Mononuclear cell (primary cell): ENCODE measurements around the gene KMT2B. TPM values are rescaled to one million over a fixed set of nuclear protein-coding genes. Genes with fewer than 3 reads are reported as not detected.
"Not testable (repeated sequence)": the region's sequence is repeated elsewhere in the genome, so short reads cannot be mapped to it uniquely, and the experiment has no call there.

Experiments
- H3K27me3 ChIP-seq: 2 replicates; pipeline ENCODE4 v1.6.0; 2011; ENCODE audit warnings: low read length, control low read depth; ENCODE audit not compliant: insufficient read depth
- H3K4me1 ChIP-seq: 2 replicates; pipeline ENCODE4 v1.5.1; 2011; ENCODE audit warnings: mild to moderate bottlenecking, low read length, control low read depth; ENCODE audit not compliant: insufficient read depth
- H3K4me3 ChIP-seq: 2 replicates; pipeline ENCODE4 v1.5.1; 2011; ENCODE audit warnings: mild to moderate bottlenecking, low read length, moderate library complexity
- H3K9me3 ChIP-seq: 2 replicates; pipeline ENCODE4 v1.5.1; 2011; ENCODE audit warnings: low read depth, mild to moderate bottlenecking, control low read depth, low read length
- total RNA-seq: library from RNA; depleted of rRNA; stranded (reverse); fragments of >200 nt; gene quantifications from one replicate; pipeline ENCODE4 v1.2.3, GENCODE V29; 2012

The KMT2B gene, protein sequence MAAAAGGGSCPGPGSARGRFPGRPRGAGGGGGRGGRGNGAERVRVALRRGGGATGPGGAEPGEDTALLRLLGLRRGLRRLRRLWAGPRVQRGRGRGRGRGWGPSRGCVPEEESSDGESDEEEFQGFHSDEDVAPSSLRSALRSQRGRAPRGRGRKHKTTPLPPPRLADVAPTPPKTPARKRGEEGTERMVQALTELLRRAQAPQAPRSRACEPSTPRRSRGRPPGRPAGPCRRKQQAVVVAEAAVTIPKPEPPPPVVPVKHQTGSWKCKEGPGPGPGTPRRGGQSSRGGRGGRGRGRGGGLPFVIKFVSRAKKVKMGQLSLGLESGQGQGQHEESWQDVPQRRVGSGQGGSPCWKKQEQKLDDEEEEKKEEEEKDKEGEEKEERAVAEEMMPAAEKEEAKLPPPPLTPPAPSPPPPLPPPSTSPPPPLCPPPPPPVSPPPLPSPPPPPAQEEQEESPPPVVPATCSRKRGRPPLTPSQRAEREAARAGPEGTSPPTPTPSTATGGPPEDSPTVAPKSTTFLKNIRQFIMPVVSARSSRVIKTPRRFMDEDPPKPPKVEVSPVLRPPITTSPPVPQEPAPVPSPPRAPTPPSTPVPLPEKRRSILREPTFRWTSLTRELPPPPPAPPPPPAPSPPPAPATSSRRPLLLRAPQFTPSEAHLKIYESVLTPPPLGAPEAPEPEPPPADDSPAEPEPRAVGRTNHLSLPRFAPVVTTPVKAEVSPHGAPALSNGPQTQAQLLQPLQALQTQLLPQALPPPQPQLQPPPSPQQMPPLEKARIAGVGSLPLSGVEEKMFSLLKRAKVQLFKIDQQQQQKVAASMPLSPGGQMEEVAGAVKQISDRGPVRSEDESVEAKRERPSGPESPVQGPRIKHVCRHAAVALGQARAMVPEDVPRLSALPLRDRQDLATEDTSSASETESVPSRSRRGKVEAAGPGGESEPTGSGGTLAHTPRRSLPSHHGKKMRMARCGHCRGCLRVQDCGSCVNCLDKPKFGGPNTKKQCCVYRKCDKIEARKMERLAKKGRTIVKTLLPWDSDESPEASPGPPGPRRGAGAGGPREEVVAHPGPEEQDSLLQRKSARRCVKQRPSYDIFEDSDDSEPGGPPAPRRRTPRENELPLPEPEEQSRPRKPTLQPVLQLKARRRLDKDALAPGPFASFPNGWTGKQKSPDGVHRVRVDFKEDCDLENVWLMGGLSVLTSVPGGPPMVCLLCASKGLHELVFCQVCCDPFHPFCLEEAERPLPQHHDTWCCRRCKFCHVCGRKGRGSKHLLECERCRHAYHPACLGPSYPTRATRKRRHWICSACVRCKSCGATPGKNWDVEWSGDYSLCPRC (N-terminal part only)
- 10.8 TPM for total RNA-seq

DNA sequence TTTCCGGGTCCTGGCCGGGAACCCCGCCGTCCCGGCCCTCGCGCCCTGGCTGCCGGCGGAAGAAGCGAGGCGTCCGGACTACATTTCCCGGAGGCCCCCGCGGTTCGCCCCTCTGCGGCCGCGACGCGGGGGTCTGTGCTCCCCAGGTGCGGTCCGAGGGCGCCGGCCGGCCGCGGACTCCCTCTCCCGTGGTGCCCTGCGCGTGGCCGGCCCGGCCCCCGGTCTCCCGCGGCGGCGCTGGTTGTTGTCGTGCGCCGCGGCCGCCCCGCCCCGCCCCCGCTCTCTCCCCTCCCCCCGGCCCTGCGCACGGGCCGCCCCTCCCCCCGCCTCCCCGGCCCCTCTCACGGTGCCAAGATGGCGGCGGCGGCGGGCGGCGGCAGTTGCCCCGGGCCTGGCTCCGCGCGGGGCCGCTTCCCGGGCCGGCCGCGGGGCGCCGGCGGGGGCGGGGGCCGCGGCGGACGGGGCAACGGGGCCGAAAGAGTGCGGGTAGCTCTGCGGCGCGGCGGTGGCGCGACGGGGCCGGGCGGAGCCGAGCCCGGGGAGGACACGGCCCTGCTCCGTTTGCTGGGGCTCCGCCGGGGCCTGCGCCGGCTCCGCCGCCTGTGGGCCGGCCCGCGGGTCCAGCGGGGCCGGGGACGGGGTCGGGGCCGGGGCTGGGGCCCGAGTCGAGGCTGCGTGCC is at the start of gene KMT2B:
TSS of gene KMT2B (plus strand) at position 339 of the 680 bp plus-strand sequence. CDS start at position 355, 16 bp downstream.
- Histone ChIP-seq H3K9me3 (no peaks in the 10 kb centered on the region), H3K27me3 (no peaks in the 10 kb centered on the region), H3K4me3 (peak within 1 kb of the TSS; percentile 63), H3K4me1 (peaks cover 53% of the 10 kb centered on the region)

DNA sequence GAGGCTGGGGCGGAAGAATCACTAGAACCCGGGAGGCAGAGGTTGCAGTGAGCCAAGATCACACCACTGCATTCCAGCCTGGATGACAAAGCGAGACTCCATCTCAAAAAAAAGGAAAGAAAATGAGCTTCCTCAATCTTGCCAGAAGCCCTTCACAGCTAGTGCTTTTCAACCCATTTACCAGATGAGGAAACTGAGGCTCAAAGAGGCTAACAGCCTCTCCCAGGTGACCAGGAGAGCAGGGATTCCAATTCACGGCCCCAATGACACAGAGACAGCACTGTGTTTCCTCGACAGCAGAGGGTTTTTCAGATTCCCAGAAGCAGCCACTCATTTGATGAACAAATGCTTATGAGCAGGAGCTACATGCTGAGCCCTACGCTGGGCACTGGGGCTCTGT is 48.2 kb upstream of the KMT2B start:
- H3K4me1 ChIP-seq: peaks cover 7% of the 10 kb centered on the region
- H3K27me3 ChIP-seq: peaks cover 14% of the 10 kb centered on the region
- no peak overlapping the region for H3K4me3 ChIP-seq
- no peaks in the 10 kb centered on the region for H3K9me3 ChIP-seq

DNA sequence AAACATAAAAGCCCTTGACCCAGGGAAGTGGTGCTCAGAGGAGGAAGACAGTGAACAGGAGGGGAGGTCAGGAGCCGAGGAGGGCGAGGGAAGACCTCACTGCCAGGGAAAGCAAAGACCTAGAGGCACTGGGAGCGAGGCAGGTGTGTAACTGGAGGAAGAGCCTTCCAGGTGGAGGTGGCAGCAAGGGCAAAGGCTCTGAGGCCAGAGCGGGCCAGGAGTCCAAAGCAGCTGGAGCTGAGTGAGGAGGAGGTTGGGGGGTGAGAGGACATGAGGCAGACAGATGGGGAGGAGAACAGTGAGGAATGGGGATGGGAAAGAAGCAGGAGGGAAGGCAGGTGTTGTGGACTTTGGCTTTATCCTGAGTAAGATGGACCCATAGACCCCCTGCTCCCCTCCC is 47.8 kb upstream of the KMT2B start:
- Histone ChIP-seq H3K9me3 (no peaks in the 10 kb centered on the region), H3K4me1 (peaks cover 7% of the 10 kb centered on the region)

DNA sequence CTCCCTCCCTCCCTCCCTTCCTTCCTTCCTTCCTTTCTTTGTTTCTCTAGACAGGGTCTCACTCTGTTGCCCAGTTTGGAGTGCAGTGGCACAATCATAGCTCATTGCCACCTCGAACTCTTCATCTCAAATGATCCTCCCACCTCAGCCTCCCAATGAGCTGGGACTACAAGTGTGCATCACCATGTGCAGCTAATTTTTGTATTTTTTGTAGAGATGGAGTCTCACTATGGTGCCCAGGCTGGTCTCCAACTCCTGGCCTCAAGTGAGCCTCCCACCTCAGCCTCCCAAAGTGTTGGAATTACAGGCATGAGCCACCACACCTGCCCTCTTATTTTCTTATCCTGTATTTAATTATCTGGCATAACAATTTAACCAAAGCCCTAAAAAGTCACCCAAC is 47.1 kb upstream of the KMT2B start:
- Histone ChIP-seq H3K4me1 (peaks cover 7% of the 10 kb centered on the region), H3K4me3 (no peak overlapping the region), H3K27me3 (peaks cover 14% of the 10 kb centered on the region), H3K9me3 (no peaks in the 10 kb centered on the region)

More for the DNA sequence above, 47.8 kb upstream of the KMT2B start:
- Histone ChIP-seq H3K27me3 (peaks cover 14% of the 10 kb centered on the region), H3K4me3 (no peak overlapping the region)

DNA sequence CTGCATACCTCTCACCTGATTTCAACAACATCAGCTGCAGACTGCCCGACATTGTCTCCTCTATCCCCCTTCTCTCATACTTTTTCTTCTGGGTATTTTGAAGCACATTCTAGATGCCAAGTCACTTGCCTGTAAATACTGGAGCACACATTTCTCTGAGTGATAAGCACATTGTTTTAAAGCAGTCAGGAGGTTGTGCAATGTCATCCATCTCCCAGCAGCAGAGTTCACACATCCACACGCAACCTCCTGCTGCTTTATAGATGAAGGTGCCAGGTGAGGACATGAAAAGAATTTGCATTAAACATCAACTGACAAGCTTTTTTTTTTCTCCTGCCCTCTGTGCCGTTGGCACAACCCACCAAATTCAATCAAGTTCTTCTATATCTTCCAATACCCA is 46.0 kb upstream of the KMT2B start:
- H3K4me3 ChIP-seq: no peak overlapping the region
- H3K27me3 ChIP-seq: peaks cover 14% of the 10 kb centered on the region
- H3K9me3 ChIP-seq: no peaks in the 10 kb centered on the region
- peaks cover 7% of the 10 kb centered on the region for H3K4me1 ChIP-seq

DNA sequence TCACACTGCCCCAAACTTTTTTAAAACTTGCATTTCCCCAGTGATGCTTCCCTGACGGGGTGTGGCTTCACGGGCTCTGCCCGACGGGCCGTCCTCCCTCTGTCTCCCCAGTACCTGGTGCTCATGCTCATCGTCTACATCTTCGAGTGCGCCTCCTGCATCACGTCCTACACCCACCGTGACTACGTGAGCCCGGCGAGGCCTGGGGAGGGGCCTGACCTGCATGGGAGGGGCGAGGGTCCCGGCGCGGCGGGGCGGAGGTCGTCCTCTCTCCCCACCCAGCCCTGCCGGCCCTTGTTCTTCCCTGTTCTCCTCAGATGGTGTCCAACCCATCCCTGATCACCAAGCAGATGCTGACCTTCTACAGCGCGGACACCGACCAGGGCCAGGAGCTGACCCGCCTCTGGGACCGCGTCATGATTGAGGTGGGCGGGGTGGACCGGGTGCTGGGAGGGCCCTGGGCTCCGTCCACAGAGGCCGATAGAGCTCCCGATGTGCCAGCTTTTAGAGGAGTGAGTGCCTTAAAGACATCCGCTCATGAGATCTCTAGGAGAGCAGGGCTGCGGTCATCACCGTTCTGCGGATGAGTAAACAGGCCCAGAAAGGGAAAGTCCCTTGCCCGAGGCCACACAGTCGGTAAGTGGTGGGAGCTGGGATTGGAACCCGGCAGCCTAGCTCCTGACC is 44.5 kb upstream of the KMT2B start:
- no peaks in the 10 kb centered on the region for H3K9me3 ChIP-seq
- H3K27me3 ChIP-seq: peaks cover 14% of the 10 kb centered on the region
- peak overlapping the region; percentile 13 for H3K4me3 ChIP-seq
- peaks cover 7% of the 10 kb centered on the region for H3K4me1 ChIP-seq

DNA sequence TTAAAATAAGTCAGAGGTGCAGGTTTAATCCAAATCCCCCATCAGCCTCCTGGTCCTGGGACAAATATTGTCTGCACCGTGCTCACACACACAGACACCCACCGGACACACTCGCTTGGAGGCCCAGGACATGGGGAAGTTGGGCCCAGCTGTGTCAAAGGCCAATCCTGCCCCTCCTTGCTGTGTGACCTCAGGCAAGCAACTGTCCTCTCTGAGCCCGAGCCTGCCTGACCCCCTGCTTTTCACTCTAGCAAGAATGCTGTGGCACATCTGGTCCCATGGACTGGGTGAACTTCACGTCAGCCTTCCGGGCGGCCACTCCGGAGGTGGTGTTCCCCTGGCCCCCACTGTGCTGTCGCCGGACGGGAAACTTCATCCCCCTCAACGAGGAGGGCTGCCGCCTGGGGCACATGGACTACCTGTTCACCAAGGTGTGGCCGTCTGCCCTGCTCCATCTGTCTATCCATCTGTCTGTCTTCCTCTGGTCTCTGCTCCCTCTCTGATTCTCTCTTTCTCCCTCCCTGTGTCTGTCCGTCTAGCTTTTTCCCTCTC is 42.1 kb upstream of the KMT2B start:
- Histone ChIP-seq H3K4me3 (no peak overlapping the region), H3K9me3 (no peaks in the 10 kb centered on the region), H3K27me3 (peaks cover 14% of the 10 kb centered on the region), H3K4me1 (peaks cover 7% of the 10 kb centered on the region)

DNA sequence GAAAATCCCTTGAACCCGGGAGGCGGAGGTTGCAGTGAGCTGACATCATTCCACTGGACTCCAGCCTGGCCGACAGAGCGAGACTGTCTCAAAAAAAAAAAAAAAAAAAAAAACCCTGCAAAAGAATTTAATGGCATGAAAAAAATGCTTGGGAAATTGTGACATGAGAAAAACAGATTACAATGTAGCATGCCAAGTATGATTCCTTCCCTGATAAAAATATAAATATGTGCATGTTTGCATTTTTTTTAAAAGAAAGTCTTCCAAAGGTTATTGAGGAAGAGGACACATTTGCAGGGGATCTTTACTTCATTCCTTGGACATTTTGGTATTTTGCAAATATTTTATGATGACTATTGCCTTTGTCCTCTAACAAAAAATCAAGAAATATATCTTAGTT is 28.0 kb upstream of the KMT2B start:
- Histone ChIP-seq H3K27me3 (no peaks in the 10 kb centered on the region), H3K4me1 (no peaks in the 10 kb centered on the region), H3K9me3 (no peaks in the 10 kb centered on the region), H3K4me3 (no peak overlapping the region)

DNA sequence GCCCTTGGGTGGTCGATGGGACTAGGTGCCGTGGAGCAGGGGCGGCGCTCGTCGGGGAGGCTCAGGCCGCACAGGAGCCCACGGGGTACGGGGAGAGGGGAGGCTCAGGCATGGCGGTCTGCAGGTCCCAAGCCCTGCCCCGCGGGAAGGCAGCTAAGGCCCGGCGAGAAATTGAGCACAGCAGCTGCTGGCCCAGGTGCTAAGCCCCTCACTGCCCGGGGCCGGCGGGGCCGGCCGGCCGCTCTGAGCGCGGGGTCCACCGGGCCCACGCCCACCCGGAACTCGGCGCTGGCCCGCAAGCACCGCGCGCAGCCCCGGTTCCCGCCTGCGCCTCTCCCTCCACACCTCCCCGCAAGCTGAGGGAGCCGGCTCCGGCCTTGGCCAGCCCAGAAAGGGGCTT is 26.7 kb upstream of the KMT2B start:
- not testable (repeated sequence) for H3K4me3 ChIP-seq, H3K4me1 ChIP-seq, H3K27me3 ChIP-seq, H3K9me3 ChIP-seq

DNA sequence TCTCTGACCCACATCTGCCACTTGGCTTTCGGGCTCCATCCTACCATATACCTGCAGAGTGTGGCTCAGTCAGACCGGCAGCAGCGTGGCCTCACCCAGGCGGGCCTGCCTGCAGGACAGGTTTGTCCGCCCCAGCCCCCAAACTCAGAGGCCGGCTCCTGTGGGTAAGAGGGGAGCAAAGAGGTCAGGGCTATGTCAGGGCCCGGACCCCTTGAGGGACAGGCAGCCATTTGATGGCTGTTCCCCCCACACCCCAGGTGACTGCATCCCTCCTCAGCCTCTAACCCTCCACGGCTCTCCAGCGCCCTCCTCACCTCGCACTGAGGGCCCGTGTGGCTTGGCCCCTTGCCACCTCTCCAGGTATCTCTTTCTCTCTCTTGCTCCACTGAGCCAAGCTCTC is 25.8 kb upstream of the KMT2B start:
- Histone ChIP-seq H3K27me3 (no peaks in the 10 kb centered on the region), H3K4me1 (no peaks in the 10 kb centered on the region), H3K4me3 (no peak overlapping the region), H3K9me3 (no peaks in the 10 kb centered on the region)

DNA sequence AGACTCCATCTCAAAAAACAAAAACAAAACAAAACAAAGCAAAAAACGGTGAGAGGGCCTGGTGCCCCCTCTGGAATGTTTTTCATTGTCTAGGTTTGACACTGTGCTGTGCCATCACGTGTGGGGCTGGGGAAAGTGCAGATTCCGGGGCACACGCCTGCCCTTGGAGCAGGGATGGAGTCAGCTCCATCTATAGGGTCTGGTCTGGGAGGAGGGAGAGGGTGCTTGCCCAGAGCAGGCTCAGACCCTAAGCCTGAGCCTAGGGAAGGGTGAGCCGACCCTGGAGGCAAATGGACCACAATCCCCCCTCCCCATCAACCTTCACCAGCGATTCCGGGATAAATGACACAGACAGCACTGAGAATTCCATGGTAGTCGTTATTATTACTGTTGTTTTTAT is 24.4 kb upstream of the KMT2B start:
- H3K9me3 ChIP-seq: no peaks in the 10 kb centered on the region
- no peak overlapping the region for H3K4me3 ChIP-seq
- H3K27me3 ChIP-seq: no peaks in the 10 kb centered on the region
- H3K4me1 ChIP-seq: no peaks in the 10 kb centered on the region

DNA sequence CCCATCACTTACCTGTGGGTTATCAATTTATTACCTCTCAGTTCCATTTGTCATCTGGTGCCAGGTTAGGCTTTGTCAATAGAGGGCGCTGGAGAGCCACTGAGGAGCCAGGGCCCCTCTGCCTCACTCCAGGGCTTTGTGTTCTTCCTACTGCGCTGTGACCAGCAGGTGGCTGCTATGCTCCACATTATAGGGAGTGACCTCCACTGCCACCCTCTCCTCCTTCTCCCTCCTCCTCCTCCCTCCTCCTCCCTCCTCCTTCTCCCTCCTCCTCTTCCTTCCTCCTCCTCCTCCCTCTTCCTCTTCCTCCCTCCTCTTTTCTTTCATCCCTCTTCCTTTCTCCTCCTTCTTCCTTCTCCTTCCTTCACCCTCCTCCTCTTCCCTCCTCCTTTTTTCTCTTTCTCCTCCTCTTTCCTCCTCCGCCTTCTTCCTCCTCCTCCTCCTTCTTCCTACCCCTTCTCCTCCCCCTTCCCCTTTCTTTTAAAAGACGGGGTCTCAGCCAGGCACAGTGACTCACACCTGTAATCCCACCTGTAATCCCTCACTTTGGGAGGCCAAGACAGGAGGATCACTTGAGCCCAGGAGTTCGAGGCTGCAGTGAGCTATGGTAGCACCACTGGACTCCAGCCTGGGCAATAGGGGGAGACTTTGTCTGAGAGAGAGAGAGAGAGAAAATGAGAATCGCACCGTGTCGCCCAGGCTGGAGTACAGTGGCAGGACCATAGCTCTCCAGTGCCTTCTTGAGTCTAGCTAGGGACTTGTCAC is 23.8 kb upstream of the KMT2B start:
- H3K27me3 ChIP-seq: no peaks in the 10 kb centered on the region
- H3K4me1 ChIP-seq: no peaks in the 10 kb centered on the region
- no peaks in the 10 kb centered on the region for H3K9me3 ChIP-seq
- H3K4me3 ChIP-seq: no peak overlapping the region

DNA sequence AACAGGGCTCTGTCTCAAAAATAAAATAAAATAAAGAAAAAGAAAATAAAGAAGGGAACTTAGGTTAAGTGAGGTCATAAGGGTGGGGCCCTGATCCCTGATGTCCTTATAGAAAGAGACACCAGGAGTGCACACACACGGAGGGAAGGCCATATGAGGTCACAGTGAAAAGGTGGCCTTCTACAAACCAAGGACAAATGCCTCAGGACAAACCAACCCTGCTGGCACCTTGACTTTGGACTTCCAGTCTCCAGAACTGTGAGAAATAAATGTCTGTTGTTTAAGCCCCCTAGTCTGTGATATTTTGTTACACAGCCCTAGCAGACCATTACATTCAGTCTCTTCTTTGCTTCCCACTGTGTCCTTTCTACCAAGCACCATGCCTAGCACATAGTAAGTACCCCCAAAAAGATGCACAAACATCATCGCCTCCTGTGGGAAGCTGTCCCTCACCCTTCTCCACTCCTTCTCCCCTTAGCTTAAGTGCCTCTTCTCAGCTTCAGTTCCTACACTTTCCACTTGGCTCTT is 21.8 kb upstream of the KMT2B start:
- Histone ChIP-seq H3K4me1 (no peaks in the 10 kb centered on the region), H3K27me3 (no peaks in the 10 kb centered on the region), H3K9me3 (no peaks in the 10 kb centered on the region)

More for the DNA sequence above, 21.8 kb upstream of the KMT2B start:
- H3K4me3 ChIP-seq: no peak overlapping the region
